ENCODE measurements around the gene DLX4.

The DLX4 gene, protein sequence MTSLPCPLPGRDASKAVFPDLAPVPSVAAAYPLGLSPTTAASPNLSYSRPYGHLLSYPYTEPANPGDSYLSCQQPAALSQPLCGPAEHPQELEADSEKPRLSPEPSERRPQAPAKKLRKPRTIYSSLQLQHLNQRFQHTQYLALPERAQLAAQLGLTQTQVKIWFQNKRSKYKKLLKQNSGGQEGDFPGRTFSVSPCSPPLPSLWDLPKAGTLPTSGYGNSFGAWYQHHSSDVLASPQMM

GRCh38 chr17:49969134-49969759, at the start of gene DLX4:
TSS of gene DLX4 (plus strand) at chr17:49969190. CDS start at chr17:49969469, 279 bp downstream.
- no peak for DNase-seq

DNA sequence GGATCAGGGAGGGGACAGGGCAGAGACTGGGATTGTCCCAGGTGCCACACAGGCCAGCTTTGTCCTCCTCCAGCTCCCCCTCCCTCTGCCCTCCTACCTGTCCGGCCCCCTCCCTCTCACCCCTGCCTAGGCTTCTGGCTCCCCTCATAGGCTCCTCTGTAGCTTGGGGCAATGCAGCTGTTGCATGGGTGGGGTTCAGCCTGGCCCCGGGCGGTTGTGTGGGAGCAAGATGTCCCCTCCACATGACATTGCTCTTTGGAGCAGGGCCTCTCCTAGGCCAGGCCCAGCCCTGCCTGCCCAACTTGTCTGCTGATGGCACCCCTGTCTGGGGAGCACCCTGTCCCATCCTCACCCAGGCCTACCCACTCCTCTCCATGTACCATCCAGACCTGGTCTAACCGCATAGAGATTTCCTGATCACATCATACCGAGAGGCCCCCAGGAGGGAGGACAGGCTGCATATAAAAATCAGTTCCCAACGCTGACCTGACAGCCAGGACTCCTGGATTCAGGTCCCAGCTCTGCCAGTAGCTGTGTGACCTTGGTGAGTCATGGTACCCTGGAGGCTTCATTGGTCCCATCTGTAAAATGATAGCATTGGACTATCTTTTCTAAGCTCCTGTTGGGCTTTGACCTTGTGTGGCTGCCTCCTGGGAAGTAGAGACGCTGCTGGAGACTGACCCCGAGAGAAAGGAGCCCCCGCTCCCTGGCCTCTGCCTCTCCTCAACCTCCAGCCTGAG, 48.8 kb upstream of the DLX4 start:
- DNase-seq = no peak

DNA sequence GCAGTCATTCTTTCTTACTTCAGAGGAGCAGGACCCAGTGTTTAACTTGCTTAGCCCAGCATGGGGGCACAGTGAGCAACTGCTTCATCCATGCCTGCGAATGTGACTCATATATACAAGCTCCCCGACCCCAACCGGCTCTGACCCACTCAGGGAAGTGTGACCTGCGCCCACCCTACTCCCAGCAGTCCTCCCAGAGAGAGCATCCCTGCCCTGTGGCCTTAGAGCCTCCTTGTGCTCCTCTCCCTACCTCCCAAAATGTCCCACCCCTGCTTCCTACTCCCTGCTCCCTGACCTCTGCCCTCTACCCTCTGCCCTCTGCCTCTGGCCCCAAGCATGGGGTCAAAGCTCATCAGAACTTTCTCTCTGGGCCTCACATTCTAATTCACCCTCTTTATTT, 46.9 kb upstream of the DLX4 start:
- no peak for DNase-seq

- DNase-seq = no peak
Observed at GRCh38 chr17:49924116-49924515, 44.9 kb upstream of the DLX4 start.

DNA sequence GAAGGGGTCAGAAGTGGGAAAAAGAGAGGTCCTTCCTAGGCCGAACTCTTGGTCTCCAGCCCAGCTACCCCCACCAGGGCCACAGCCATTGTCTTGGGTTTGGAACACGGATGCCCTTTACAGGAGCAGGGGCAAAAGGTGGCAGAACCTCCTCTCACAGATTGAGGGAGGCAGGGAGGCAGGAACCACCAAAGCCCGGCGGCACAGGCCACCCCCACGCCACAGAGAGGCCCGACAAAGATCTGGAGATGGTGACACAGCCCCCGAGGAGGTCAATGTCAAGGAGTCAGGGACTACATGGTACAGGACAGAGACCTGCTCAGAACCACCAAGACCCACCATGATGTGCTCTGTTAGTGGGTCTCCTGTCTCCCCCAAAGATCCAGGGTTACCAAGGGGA, 44.4 kb upstream of the DLX4 start:
- no peak for DNase-seq

DNA sequence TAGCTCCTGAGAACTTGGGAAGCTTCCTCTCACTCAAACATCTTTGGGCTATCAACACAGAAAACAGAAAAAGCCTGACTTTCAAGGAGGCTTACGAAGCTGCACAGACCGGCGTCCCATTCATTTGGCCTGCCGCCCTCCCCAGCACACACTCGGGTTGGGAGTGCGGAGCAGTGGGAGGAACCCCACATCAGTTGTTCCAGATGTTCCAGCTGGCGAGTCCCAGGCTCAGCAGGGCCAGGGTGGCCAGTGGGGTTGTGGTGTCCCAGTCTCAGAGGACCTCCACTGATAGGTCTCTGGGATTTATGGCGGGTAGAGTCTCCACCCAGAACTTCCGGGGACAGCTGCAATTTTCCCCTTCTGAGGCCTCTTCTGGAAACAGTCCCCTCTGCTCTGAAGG, 43.1 kb upstream of the DLX4 start:
- DNase-seq = no peak

- DNase-seq = no peak
Observed at GRCh38 chr17:49926886-49927285, 42.1 kb upstream of the DLX4 start.

- DNase-seq = no peak
Observed at GRCh38 chr17:49928126-49928800, 40.7 kb upstream of the DLX4 start.

GRCh38 chr17:49928837-49929475, 40.0 kb upstream of the DLX4 start:
- no peak for DNase-seq

- DNase-seq = no peak
Observed at GRCh38 chr17:49930880-49931279, 38.1 kb upstream of the DLX4 start.

DNA sequence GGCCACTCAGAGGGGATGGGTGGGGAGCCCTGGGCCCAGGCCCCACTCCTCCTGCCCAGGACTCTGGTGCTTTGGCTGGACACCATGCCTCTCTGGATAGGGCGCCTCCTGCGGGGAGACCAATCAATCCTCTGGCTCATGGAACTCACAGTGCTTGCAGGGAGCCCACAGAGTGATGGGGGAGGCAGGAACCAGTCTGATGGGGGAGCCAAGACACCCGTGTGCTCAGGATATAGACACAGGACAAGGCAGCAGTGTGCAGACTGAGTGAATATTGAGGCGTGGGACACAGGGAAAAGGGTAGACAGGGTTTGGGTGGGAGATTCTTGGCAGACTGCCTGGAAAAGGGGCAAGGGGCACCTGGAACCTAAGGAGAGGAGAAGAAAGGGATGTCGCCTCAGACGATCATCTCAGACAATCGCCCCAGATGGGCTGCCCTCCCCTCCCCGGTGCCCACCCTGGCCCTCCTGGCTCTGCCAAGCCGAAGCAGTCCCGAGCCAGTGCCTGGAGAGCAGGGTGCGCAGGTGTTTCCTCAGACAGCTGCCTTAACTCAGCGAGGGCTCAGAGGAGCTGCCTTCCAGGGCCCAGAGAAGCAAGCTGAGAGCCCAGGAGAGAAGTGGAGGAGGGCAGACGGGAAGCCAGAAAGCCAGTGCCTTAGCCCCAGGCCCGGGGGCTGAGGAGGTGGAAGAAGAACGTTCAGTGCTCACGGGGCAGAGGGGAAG, 37.4 kb upstream of the DLX4 start:
- DNase-seq = no peak

- DNase-seq = no peak
Observed at GRCh38 chr17:49932138-49932723, 36.8 kb upstream of the DLX4 start.

GRCh38 chr17:49932901-49933300, 36.1 kb upstream of the DLX4 start:
- no peak for DNase-seq

- DNase-seq = no peak
Observed at GRCh38 chr17:49935526-49936210, 33.3 kb upstream of the DLX4 start.

- DNase-seq = no peak
Observed at GRCh38 chr17:49936386-49936785, 32.6 kb upstream of the DLX4 start.

DNA sequence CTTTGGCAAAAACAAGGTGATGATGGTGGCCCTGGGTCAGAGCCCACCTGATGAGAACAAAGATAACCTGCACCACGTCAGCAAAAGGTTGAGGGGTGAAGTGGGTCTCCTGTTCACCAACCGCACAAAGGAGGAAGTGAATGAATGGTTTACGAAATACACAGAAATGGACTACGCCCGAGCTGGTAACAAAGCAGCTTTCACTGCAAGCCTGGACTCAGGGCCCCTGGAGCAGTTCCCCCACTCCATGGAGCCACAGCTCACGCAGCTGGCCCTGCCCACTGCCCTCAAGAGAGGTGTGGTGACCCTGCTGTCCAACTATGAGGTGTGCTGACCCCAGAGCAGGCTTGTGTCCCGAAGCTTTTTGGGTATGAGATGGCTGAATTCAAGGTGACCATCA, 29.7 kb upstream of the DLX4 start:
- peak in 1 of 2 donors; percentile 32 for DNase-seq

DNA sequence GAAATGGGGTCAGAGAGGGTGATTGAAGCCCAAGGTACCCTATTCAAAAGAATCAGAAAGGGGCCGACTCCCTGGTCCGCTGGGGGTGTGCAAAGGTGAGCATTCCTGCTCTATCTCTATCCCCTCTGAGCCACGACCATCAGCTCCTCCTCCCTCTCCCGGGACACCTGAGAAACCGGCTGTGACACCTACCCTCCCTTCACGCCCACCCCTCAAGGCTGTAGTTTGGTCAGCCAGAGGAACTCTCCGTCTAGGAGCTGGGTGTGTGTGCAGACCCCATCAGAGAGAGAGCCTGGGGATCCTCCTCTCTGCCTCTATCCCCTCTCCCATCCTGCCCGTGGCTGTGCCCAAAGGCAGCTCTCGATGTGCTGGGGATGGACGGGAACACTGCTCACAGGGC, 27.6 kb upstream of the DLX4 start:
- DNase-seq = no peak

DNA sequence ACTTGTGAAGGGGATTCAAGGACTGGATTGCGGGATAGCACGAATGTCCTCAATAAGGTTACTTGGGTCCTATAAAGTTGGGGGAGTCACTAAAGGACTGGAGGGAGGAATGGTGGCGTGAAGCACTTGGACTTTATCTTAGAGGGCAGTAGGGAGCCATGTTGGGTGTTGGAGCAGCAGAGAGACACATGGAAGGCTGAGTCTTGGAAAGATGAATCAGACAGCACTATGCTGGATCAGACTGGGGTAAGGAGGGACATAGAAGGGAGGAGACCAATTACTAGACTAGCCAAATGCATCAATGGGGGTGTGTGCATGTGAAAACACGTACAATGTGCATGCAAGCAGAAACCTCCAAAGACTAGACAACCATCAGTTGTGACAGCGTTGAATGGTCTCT, 26.0 kb upstream of the DLX4 start:
- DNase-seq = no peak

GRCh38 chr17:49944273-49944870, 24.6 kb upstream of the DLX4 start:
- DNase-seq = no peak

- no peak for DNase-seq
Observed at GRCh38 chr17:49946208-49946607, 22.8 kb upstream of the DLX4 start.

All from CD4-positive, alpha-beta T cell treated with Interleukin-1 beta for 1 hour (primary cell).